HL-60/S4 treated with phorbol 12-myristate 13-acetate at 8.2 ng/mL for 4 days and 3 days (cell line): ENCODE measurements around the gene METTL1.
"Not testable (repeated sequence)": the region's sequence is repeated elsewhere in the genome, so short reads cannot be mapped to it uniquely, and the experiment has no call there.

Source experiments
- in situ Hi-C: fragments of 300-500 bp; cut with MboI; formaldehyde crosslinking; loops from 2 replicates; pipeline ENCODE4 v1.15.0; 2022; ENCODE audit warnings: low sequenced_read_pairs

METTL1 gene

GRCh38 chr12:57771873-57772428 is at the start of gene METTL1:
Gene METTL1, minus strand, starts transcription at chr12:57772105. Its CDS starts 22 bp downstream, at chr12:57772083.
- in situ Hi-C loops: no loop called here

- in situ Hi-C loops: not testable (repeated sequence)
Measured at GRCh38 chr12:57821015-57821414, 49.1 kb upstream of the METTL1 start.

GRCh38 chr12:57820119-57820518 is 48.2 kb upstream of the METTL1 start:
- in situ Hi-C loops: not testable (repeated sequence)

GRCh38 chr12:57817990-57818331 is 46.1 kb upstream of the METTL1 start:
- in situ Hi-C loops: not testable (repeated sequence)

- in situ Hi-C loops: no loop called here
Measured at GRCh38 chr12:57817261-57817989, 45.5 kb upstream of the METTL1 start.

GRCh38 chr12:57816855-57817151 is 44.9 kb upstream of the METTL1 start:
- in situ Hi-C loops: no loop called here

GRCh38 chr12:57816001-57816854 is 44.3 kb upstream of the METTL1 start:
- in situ Hi-C loops: no loop called here

GRCh38 chr12:57815177-57816000 is 43.5 kb upstream of the METTL1 start:
- in situ Hi-C loops: no loop called here

- in situ Hi-C loops: no loop called here
Measured at GRCh38 chr12:57813971-57814772, 42.3 kb upstream of the METTL1 start.

GRCh38 chr12:57813111-57813970 is 41.4 kb upstream of the METTL1 start:
- in situ Hi-C loops: no loop called here

- in situ Hi-C loops: no loop called here
Measured at GRCh38 chr12:57811028-57811755, 39.3 kb upstream of the METTL1 start.

GRCh38 chr12:57810450-57810849 is 38.5 kb upstream of the METTL1 start:
- in situ Hi-C loops: no loop called here

GRCh38 chr12:57809425-57809824 is 37.5 kb upstream of the METTL1 start:
- in situ Hi-C loops: no loop called here

- in situ Hi-C loops: no loop called here
Measured at GRCh38 chr12:57808351-57808750, 36.4 kb upstream of the METTL1 start.

GRCh38 chr12:57807285-57807684 is 35.4 kb upstream of the METTL1 start:
- in situ Hi-C loops: no loop called here

- in situ Hi-C loops: no loop called here
Measured at GRCh38 chr12:57806677-57807076, 34.8 kb upstream of the METTL1 start.

GRCh38 chr12:57803319-57803893 is 31.5 kb upstream of the METTL1 start:
- in situ Hi-C loops: no loop called here

GRCh38 chr12:57802607-57803006 is 30.7 kb upstream of the METTL1 start:
- in situ Hi-C loops: no loop called here
